Measurements from ENCODE around the gene KIAA1671.

Gene KIAA1671

DNA sequence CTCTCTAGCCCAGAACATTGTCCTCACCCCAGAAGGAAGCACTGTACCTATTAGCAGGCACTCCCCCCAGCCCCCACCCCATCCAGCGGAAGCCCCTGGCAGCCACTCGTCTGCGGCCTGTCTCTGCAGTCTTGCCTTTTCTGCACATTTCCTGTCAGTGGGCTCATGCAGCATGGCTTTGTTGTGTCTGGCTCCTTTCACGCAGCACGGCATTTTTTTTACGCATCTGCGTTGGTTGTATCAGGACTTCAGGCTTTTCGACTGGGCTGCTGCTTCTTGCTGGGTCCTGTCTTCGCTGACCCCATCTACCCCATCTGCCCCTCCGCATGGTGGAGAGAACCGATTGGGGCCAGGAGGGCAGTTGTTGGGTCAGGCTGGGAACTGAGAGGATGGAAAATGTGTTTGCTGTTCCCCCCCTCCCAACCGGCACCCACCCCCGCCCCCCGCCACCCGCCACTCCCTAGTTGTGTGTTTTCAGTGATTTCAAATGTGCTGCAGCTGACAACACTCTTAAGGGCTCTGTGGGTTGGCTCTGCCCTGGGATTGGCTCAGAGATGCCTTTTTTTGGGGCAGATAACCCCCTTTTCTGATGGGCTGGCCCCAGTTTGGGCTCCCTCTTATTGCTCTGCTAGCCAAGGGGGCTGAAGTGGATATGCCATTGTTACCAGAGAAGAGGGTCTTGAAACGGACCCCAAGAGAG lies 110.0 kb downstream of the KIAA1671 start:
- no peaks in the 10 kb centered on the region for H3K9me3 Mint-ChIP-seq
- DNase-seq (peak; percentile 51), ATAC-seq (peak; percentile 33)
- H3K27ac Mint-ChIP-seq = peak overlapping the region; percentile 91
- H3K36me3 Mint-ChIP-seq (ENCODE audit: low read depth) = no peaks in the 10 kb centered on the region
- no peaks in the 10 kb centered on the region for H3K27me3 Mint-ChIP-seq
- peak overlapping the region; percentile 53 for H3K4me3 Mint-ChIP-seq
- H3K4me1 Mint-ChIP-seq = peaks cover 73% of the 10 kb centered on the region

DNA sequence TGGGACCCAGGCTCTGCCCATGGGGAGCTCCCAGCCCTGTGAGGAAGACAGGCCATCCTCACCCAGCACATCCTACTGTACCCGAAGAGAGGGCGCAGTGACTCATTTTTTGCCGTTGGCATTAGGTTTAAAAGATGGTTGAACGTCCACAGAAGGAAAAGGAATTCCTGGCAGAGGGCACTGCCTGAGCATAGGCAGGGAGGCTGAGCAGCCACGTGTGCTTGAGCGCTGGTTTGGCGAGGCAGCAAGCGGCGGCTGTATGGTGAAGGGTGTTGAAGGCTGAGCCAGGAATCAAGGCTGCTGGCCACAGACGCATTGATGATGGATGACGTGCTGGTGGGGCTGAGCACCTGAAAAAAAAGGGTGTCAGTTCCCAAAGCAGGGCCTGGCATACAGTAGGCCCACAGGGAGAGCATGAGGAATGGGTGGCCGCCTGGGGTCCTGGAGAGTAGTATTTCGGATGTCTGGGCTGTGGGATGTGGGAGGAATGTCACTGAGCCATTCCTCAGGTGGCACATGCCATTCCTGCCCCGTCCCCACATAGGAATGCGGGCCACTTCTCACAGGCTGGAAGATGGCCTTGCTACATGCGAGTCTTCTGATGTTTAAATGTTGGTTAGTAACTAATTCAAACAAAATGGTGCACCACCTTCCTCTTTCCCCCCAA lies 112.5 kb downstream of the KIAA1671 start:
- ATAC-seq (no peak), DNase-seq (no peak)
- Mint-ChIP-seq H3K9me3 (no peaks in the 10 kb centered on the region), H3K36me3 (ENCODE audit: low read depth) (no peaks in the 10 kb centered on the region), H3K27ac (no peak overlapping the region), H3K4me3 (no peak overlapping the region), H3K27me3 (no peaks in the 10 kb centered on the region), H3K4me1 (peaks cover 81% of the 10 kb centered on the region)

DNA sequence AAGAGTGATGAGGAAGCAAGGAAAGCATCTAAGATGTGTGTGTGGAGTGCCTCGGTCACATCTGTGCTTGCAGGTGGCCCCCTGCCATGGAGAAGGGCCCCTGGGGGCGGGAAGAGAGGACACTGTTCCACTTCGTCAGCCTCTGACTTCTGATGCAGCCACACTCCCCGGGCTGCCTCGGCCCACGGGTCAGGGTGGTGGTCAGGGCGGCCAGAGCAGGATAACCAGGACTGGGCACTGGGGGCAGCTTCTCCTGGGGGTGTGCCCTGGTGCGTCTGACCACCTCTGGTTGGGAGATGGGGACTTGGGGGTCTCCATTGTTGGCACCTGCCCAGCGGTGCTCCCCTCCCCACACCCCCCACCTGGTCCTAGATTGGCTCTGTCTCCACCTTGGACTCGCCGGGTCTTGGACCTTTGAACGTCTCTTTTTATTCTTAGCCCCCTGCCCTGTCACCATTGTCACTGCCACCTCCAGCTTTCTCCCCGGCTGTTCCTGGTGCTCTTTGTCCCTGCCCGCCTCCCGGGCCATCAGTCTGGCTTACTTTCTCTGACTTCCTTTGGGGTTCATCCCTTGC lies 114.4 kb downstream of the KIAA1671 start:
- Mint-ChIP-seq H3K4me1 (peaks cover 81% of the 10 kb centered on the region), H3K27me3 (no peaks in the 10 kb centered on the region), H3K9me3 (no peaks in the 10 kb centered on the region), H3K27ac (peak overlapping the region; percentile 88), H3K4me3 (peak overlapping the region; percentile 29), H3K36me3 (ENCODE audit: low read depth) (no peaks in the 10 kb centered on the region)
- ATAC-seq = no peak
- no peak for DNase-seq

DNA sequence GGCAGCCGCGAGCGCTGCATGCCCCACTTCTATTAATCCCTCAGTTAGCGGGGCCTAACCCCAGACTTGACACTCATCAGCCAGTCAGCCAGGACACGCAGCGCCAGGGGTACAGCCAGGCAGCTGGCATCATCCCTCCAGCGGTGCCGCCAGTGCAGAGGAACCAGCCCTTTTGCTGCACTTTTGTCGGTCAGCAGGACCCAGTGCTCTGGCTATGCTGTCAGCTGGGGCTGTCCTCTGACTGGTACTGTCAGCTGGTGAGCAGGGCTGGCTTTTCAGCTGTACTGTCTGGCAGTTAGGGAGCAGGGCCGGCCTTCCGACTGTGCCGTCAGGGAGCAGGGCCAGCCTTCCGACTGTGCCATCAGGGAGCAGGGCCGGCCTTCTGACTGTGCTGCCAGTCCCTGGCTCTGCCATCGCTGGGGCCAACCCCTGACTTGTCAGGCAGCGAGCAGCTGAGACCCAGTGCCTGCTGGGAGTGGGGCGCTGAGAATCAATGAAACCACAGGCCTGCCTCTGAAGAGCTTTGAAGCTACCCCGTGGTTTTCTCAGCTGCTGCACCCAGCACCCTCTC lies 115.4 kb downstream of the KIAA1671 start:
- peak overlapping the region; percentile 80 for H3K4me3 Mint-ChIP-seq
- DNase-seq (peak; percentile 63), ATAC-seq (peak; percentile 69)
- peaks cover 82% of the 10 kb centered on the region for H3K4me1 Mint-ChIP-seq
- H3K9me3 Mint-ChIP-seq = no peaks in the 10 kb centered on the region
- H3K27me3 Mint-ChIP-seq = peaks cover 2% of the 10 kb centered on the region
- no peaks in the 10 kb centered on the region for H3K36me3 Mint-ChIP-seq (ENCODE audit: low read depth)
- peak overlapping the region; percentile 88 for H3K27ac Mint-ChIP-seq

DNA sequence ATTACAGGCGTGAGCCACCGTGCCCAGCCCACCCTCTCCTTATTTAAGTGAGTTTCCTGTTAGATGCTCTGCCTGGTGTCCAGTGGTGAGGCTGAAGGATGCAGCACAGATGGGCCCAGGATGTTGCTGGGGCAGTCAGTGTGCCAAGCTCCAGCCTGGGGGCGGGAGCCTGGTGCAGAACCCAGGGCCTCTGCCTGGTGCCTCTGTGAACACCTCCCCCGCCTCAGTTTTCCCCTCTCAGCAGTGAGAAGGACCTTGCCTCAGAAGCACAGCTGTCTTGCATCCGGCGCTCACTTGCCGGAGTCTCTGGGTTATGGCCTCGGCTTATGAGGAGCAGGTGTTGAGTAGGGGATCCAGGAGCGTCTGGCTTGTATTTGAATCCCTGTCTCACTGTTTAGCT lies 116.2 kb downstream of the KIAA1671 start:
- peaks cover 80% of the 10 kb centered on the region for H3K4me1 Mint-ChIP-seq
- H3K4me3 Mint-ChIP-seq = peak overlapping the region; percentile 80
- peaks cover 2% of the 10 kb centered on the region for H3K27me3 Mint-ChIP-seq

GRCh38 chr22:25069426-25069757 lies 116.9 kb downstream of the KIAA1671 start:
- Mint-ChIP-seq H3K9me3 (no peaks in the 10 kb centered on the region), H3K36me3 (ENCODE audit: low read depth) (no peaks in the 10 kb centered on the region), H3K27ac (peak overlapping the region; percentile 88), H3K27me3 (peaks cover 2% of the 10 kb centered on the region), H3K4me3 (peak overlapping the region; percentile 80), H3K4me1 (peaks cover 81% of the 10 kb centered on the region)
- DNase-seq = no peak
- ATAC-seq = no peak

More for the DNA sequence above, 116.2 kb downstream of the KIAA1671 start:
- H3K27ac Mint-ChIP-seq = peak overlapping the region; percentile 88
- H3K9me3 Mint-ChIP-seq = no peaks in the 10 kb centered on the region
- DNase-seq (peak; percentile 59), ATAC-seq (peak; percentile 22)
- H3K36me3 Mint-ChIP-seq (ENCODE audit: low read depth) = no peaks in the 10 kb centered on the region

DNA sequence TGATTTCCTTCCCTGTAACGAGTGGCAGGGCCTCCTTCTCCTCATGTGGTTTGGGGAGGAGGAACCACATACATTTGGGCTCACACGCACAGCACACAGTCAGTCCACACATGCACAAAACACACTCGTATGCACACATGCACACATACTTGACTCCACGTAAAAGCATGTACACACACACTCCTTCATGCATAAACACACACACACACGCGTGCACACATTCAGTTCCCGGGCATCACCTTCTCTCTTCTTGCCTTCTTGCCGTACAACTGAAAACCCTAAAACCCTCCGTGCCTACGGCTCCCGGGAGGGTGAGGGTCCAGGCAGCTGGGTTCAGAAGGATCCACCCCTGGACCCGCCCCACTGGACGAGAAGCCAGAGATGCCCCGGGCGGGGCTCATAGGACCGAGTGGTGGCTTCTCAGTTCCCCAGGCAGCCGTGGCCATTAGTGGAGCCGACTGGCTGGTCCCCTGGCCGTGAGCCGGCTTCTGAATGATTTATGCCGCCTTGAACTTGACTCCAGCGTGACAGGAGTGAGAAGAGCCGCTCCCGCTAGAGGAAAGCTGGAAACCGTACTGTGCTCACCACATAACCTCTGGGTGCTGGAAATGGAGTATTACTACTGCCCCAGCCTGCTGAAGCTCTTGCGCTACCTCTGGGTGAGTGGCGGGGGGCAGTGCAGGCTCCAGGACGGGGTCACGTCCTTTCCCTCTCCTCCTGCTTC lies 117.4 kb downstream of the KIAA1671 start:
- H3K4me1 Mint-ChIP-seq = peaks cover 84% of the 10 kb centered on the region
- H3K9me3 Mint-ChIP-seq = no peaks in the 10 kb centered on the region
- no peaks in the 10 kb centered on the region for H3K36me3 Mint-ChIP-seq (ENCODE audit: low read depth)
- H3K4me3 Mint-ChIP-seq = peak overlapping the region; percentile 80
- no peak for DNase-seq
- H3K27ac Mint-ChIP-seq = peak overlapping the region; percentile 88
- peaks cover 2% of the 10 kb centered on the region for H3K27me3 Mint-ChIP-seq
- no peak for ATAC-seq

- Mint-ChIP-seq H3K27me3 (peaks cover 2% of the 10 kb centered on the region), H3K9me3 (no peaks in the 10 kb centered on the region), H3K4me3 (peak overlapping the region; percentile 80), H3K36me3 (ENCODE audit: low read depth) (no peaks in the 10 kb centered on the region), H3K27ac (peak overlapping the region; percentile 88), H3K4me1 (peaks cover 89% of the 10 kb centered on the region)
- no peak for ATAC-seq
- DNase-seq = no peak
Observed at GRCh38 chr22:25070956-25071355, 118.4 kb downstream of the KIAA1671 start.

DNA sequence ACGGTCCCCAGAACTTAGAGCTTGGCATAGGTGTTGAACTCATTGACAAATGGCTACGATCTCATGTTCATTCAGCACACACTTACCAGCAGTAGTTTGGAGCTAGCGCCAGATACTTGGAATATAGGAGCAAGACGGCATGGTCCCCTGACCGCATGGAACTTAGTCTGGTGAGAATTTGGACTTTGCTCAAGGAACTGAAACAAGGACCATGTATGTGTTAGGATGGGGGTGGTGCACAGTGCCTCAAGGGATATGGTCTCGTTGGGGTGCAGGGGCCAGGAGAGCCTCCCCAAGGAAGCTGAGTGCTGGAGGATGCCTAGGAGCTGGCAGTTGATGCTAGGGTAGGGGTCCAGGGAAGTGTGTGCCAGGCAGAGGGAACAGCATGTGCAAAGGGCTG lies 119.2 kb downstream of the KIAA1671 start:
- Mint-ChIP-seq H3K4me3 (peak overlapping the region; percentile 80), H3K27ac (no peak overlapping the region), H3K36me3 (ENCODE audit: low read depth) (no peaks in the 10 kb centered on the region), H3K9me3 (no peaks in the 10 kb centered on the region), H3K27me3 (peaks cover 2% of the 10 kb centered on the region), H3K4me1 (peaks cover 92% of the 10 kb centered on the region)
- ATAC-seq = no peak
- DNase-seq = no peak

DNA sequence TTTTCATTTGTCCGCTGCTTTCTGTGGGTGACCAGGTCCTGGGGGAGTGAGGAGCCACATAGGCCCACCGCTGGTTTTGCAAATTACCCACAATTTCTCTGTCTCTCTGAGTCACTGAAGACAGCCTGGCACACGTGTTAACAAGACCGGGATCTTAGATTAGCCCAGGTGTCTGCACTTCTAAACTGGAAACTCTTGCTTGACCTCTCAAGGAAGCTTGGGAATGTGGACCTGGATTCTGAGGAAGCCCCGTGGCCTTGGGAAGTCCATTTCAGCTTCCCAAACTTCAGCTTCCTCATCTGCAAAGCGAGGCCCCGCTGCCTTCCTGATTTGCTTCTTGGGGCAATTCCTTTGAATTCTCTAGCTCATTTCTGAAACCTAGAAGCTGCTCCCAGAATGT lies 119.9 kb downstream of the KIAA1671 start:
- Mint-ChIP-seq H3K4me3 (no peak overlapping the region), H3K27ac (peak overlapping the region; percentile 53), H3K36me3 (ENCODE audit: low read depth) (no peaks in the 10 kb centered on the region), H3K9me3 (no peaks in the 10 kb centered on the region), H3K4me1 (peaks cover 93% of the 10 kb centered on the region), H3K27me3 (peaks cover 2% of the 10 kb centered on the region)
- no peak for ATAC-seq
- DNase-seq = no peak

GRCh38 chr22:25076336-25076735 lies 123.8 kb downstream of the KIAA1671 start:
- H3K27ac Mint-ChIP-seq = peak overlapping the region; percentile 83
- peak; percentile 85 for ATAC-seq
- H3K4me3 Mint-ChIP-seq = peak overlapping the region; percentile 60
- H3K9me3 Mint-ChIP-seq = no peaks in the 10 kb centered on the region
- H3K36me3 Mint-ChIP-seq (ENCODE audit: low read depth) = no peaks in the 10 kb centered on the region
- peaks cover 76% of the 10 kb centered on the region for H3K4me1 Mint-ChIP-seq
- peaks cover 2% of the 10 kb centered on the region for H3K27me3 Mint-ChIP-seq
- peak; percentile 70 for DNase-seq

- peak overlapping the region; percentile 83 for H3K27ac Mint-ChIP-seq
- no peak for DNase-seq
- peaks cover 2% of the 10 kb centered on the region for H3K27me3 Mint-ChIP-seq
- H3K4me1 Mint-ChIP-seq = peaks cover 76% of the 10 kb centered on the region
- no peaks in the 10 kb centered on the region for H3K9me3 Mint-ChIP-seq
- no peaks in the 10 kb centered on the region for H3K36me3 Mint-ChIP-seq (ENCODE audit: low read depth)
- no peak for ATAC-seq
- peak overlapping the region; percentile 28 for H3K4me3 Mint-ChIP-seq
Observed at GRCh38 chr22:25077056-25077455, 124.5 kb downstream of the KIAA1671 start.

- H3K36me3 Mint-ChIP-seq (ENCODE audit: low read depth) = no peaks in the 10 kb centered on the region
- DNase-seq (no peak), ATAC-seq (no peak)
- H3K27ac Mint-ChIP-seq = no peak overlapping the region
- peak overlapping the region; percentile 26 for H3K4me3 Mint-ChIP-seq
- no peaks in the 10 kb centered on the region for H3K9me3 Mint-ChIP-seq
- peaks cover 73% of the 10 kb centered on the region for H3K4me1 Mint-ChIP-seq
- H3K27me3 Mint-ChIP-seq = peaks cover under 1% of the 10 kb centered on the region
Observed at GRCh38 chr22:25077964-25078363, 125.4 kb downstream of the KIAA1671 start.

DNA sequence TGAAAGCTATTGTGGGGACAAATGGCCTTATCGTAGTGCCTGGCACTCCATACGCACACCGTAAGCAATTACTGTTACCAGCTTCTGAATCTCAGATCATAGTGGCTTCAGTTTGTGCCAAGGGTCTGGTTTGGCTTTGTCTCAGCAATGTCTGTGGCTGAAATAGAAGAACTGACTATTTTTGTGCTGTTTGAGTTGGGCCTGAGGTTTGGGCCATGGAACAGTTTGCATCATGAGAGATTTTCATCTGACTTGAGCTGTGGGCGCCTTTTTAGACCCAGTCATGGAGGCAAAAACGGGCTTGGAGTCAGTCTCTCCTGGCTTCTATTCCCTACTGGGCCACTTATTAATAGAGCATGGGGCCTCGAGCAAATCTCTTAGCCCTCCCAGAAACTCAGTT lies 126.1 kb downstream of the KIAA1671 start:
- H3K36me3 Mint-ChIP-seq (ENCODE audit: low read depth) = no peaks in the 10 kb centered on the region
- H3K27me3 Mint-ChIP-seq = no peaks in the 10 kb centered on the region
- H3K27ac Mint-ChIP-seq = no peak overlapping the region
- DNase-seq (no peak), ATAC-seq (no peak)
- no peaks in the 10 kb centered on the region for H3K9me3 Mint-ChIP-seq
- H3K4me3 Mint-ChIP-seq = no peak overlapping the region
- H3K4me1 Mint-ChIP-seq = peaks cover 72% of the 10 kb centered on the region

Measured in activated naive CD8-positive, alpha-beta T cell treated with anti-CD3 and anti-CD28 coated beads, Interleukin-2, amount 50 U/mL, for 24 hours (primary cell).